Activated CD4-positive, alpha-beta T cell treated with anti-CD3 and anti-CD28 coated beads, Interleukin-2, amount 50 U/mL, for 4 hours (primary cell): ENCODE data around the gene SOSTDC1.
"Not testable (repeated sequence)": the region's sequence is repeated elsewhere in the genome, so short reads cannot be mapped to it uniquely, and the experiment has no call there.

Experiments
- DNase-seq, 2 experiments: peaks; one replicate each; pipeline ENCODE4 v3.0.0-alpha.2; 2020

Gene SOSTDC1

GRCh38 chr7:16465469-16466361, at the start of gene SOSTDC1:
SOSTDC1 (minus strand) TSS chr7:16465738; CDS start chr7:16465668, 70 bp downstream.
- DNase-seq, result no peak

- no peak for DNase-seq
These were observed 49.2 kb upstream of the SOSTDC1 start for GRCh38 chr7:16514729-16515128.

GRCh38 chr7:16514271-16514670, 48.7 kb upstream of the SOSTDC1 start:
- DNase-seq, result no peak

GRCh38 chr7:16512097-16512496, 46.6 kb upstream of the SOSTDC1 start:
- DNase-seq, result no peak

- DNase-seq, result no peak
These were observed 45.8 kb upstream of the SOSTDC1 start for GRCh38 chr7:16511314-16511713.

GRCh38 chr7:16509829-16510228, 44.3 kb upstream of the SOSTDC1 start:
- no peak for DNase-seq

GRCh38 chr7:16506422-16506821, 40.9 kb upstream of the SOSTDC1 start:
- DNase-seq, result not testable (repeated sequence)

- no peak for DNase-seq
These were observed 38.5 kb upstream of the SOSTDC1 start for GRCh38 chr7:16504019-16504418.

- no peak for DNase-seq
These were observed 36.8 kb upstream of the SOSTDC1 start for GRCh38 chr7:16502303-16502702.

GRCh38 chr7:16498122-16498521, 32.6 kb upstream of the SOSTDC1 start:
- DNase-seq, result no peak

- DNase-seq, result no peak
These were observed 29.6 kb upstream of the SOSTDC1 start for GRCh38 chr7:16494955-16495719.

GRCh38 chr7:16494551-16494950, 29.0 kb upstream of the SOSTDC1 start:
- no peak for DNase-seq

GRCh38 chr7:16493266-16493665, 27.7 kb upstream of the SOSTDC1 start:
- no peak for DNase-seq

GRCh38 chr7:16492513-16493062, 27.1 kb upstream of the SOSTDC1 start:
- no peak for DNase-seq

GRCh38 chr7:16491148-16491547, 25.6 kb upstream of the SOSTDC1 start:
- DNase-seq, result no peak

GRCh38 chr7:16484453-16485158, 19.1 kb upstream of the SOSTDC1 start:
- no peak for DNase-seq

- DNase-seq, result no peak
These were observed 14.1 kb upstream of the SOSTDC1 start for GRCh38 chr7:16479591-16479990.

GRCh38 chr7:16479161-16479560, 13.6 kb upstream of the SOSTDC1 start:
- DNase-seq, result no peak

- no peak for DNase-seq
These were observed 6.4 kb upstream of the SOSTDC1 start for GRCh38 chr7:16471933-16472332.

- no peak for DNase-seq
These were observed 1.4 kb downstream of the SOSTDC1 start for GRCh38 chr7:16463949-16464715.

GRCh38 chr7:16463520-16463919, 2.0 kb downstream of the SOSTDC1 start:
- DNase-seq, result no peak

- no peak for DNase-seq
These were observed 3.1 kb downstream of the SOSTDC1 start for GRCh38 chr7:16462431-16462889.
